22Rv1 (cell line): ENCODE data around the gene JARID2.

Experiments used
- H3K27ac ChIP-seq: fragments of 450-650 bp; 2 replicates; pipeline ENCODE4 v1.5.1; 2017
- CTCF ChIP-seq: fragments of 450-650 bp; IDR thresholded peaks from 2 replicates; pipeline ENCODE4 v1.5.1; 2017; ENCODE audit warnings: mild to moderate bottlenecking
- ZFX ChIP-seq: fragments of 450-650 bp; IDR thresholded peaks from 2 replicates; pipeline ENCODE4 v1.6.1; 2017; ENCODE audit warnings: antibody characterized with exemption, borderline replicate concordance

Gene JARID2

GRCh38 chr6:15242503-15242902 is 3.4 kb upstream of the JARID2 start:
- no peak overlapping the region for H3K27ac ChIP-seq
- TF ChIP-seq CTCF: no peak
- TF ChIP-seq ZFX: no peak

- TF ChIP-seq CTCF: no peak
- no peak overlapping the region for H3K27ac ChIP-seq
Measured at GRCh38 chr6:15242937-15243614, 2.8 kb upstream of the JARID2 start.

- TF ChIP-seq CTCF (no peak), ZFX (no peak)
Measured at GRCh38 chr6:15243910-15244619, 1.8 kb upstream of the JARID2 start.

GRCh38 chr6:15244620-15245360 is 1.1 kb upstream of the JARID2 start:
- TF ChIP-seq ZFX (no peak), CTCF (0 out of 2 replicates have a peak, but pooled peaks have one; percentile 5)
- peak overlapping the region; percentile 76 for H3K27ac ChIP-seq

More at GRCh38 chr6:15243910-15244619, 1.8 kb upstream of the JARID2 start:
- H3K27ac ChIP-seq: no peak overlapping the region; the same call in 1 of the 2 replicates

- no peak for TF ChIP-seq ZFX
- TF ChIP-seq CTCF: no peak
- H3K27ac ChIP-seq: peak overlapping the region; percentile 76
Measured at GRCh38 chr6:15246217-15246665, 372 bp downstream of the JARID2 start.

- TF ChIP-seq CTCF: no peak
- TF ChIP-seq ZFX: no peak
- H3K27ac ChIP-seq: peak overlapping the region; percentile 76
Measured at GRCh38 chr6:15246666-15247499, 1.0 kb downstream of the JARID2 start.
